ENCODE measurements around the gene USP48.
"Not testable (repeated sequence)": the region's sequence is repeated elsewhere in the genome, so short reads cannot be mapped to it uniquely, and the experiment has no call there.

USP48 gene

DNA sequence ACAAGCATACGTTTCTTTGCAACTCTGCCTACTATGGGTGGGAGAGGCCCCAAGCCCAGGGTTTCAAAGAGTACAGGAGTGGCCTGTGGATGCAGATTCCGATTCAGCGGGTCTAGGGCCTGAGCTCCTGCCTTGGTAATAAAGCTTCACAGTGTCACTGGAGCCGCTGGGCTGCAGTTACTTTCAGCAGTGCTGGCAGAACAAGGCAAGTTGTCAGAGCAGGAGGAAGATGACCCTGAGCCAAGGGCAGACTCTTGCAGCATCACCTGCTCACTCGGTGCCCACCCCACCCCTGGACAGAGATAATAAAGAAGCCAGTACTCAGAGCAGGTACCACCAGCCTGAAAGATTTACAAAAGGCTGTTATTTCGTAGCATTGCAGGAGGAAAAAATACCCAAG is 105.8 kb downstream of the USP48 start:
- H3K9ac ChIP-seq (ENCODE audit: low read depth, low read length), result no peak overlapping the region
- no peak overlapping the region for H3K4me3 ChIP-seq (ENCODE audit: low read depth, low read length)
- no peaks in the 10 kb centered on the region for H3K27me3 ChIP-seq (ENCODE audit: control insufficient read depth, insufficient read depth, low read length)
- H3K36me3 ChIP-seq (ENCODE audit: control insufficient read depth, insufficient read depth, low read length), result no peaks in the 10 kb centered on the region
- H3K9me3 ChIP-seq (ENCODE audit: control insufficient read depth, insufficient read depth, low read length), result no peaks in the 10 kb centered on the region
- H3K4me1 ChIP-seq (ENCODE audit: control insufficient read depth, insufficient read depth, low read length), result no peaks in the 10 kb centered on the region

DNA sequence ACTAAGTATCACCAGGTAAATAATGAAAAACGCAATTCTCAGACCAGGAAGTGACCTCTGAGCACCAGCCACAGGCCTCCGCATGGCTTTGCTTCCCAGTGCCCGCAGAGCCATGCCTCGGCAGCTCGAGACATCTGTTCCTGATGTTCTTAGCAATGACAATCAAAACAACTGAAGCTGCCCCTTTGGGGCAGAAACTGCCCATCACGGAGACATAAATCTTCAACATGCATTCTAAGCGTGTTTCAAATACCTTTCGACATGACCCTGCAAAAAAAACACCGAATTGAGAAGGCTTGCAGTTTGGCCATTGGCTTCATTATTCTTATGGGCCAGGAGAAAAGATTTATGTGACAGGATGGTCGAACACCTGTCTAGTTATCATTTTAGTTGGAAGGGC is 108.0 kb downstream of the USP48 start:
- H3K9ac ChIP-seq (ENCODE audit: low read depth, low read length), result no peak overlapping the region
- no peaks in the 10 kb centered on the region for H3K4me1 ChIP-seq (ENCODE audit: control insufficient read depth, insufficient read depth, low read length)
- H3K9me3 ChIP-seq (ENCODE audit: control insufficient read depth, insufficient read depth, low read length), result no peaks in the 10 kb centered on the region
- H3K27me3 ChIP-seq (ENCODE audit: control insufficient read depth, insufficient read depth, low read length), result peaks cover 6% of the 10 kb centered on the region
- H3K36me3 ChIP-seq (ENCODE audit: control insufficient read depth, insufficient read depth, low read length), result no peaks in the 10 kb centered on the region
- H3K4me3 ChIP-seq (ENCODE audit: low read depth, low read length), result no peak overlapping the region

DNA sequence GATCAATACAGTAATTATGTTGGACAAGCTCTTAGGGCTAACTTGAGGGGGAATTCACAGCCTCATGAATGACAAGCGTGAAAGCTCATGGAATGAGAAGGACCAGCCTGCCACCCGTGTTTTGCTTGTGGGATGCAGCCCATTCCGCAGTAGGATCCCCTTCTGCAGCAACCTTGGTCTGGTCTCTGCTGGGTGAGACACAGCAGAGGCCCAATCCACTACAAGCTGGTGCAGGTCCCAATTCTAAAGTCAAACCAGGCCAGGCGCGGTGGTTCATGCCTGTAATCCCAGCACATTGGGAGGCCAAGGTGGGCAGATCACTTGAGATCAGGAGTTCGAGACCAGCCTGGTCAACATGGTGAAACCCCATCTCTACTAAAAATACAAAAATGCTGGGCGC is 109.1 kb downstream of the USP48 start:
- H3K9ac ChIP-seq (ENCODE audit: low read depth, low read length); H3K9me3 ChIP-seq (ENCODE audit: control insufficient read depth, insufficient read depth, low read length); H3K27me3 ChIP-seq (ENCODE audit: control insufficient read depth, insufficient read depth, low read length); H3K4me3 ChIP-seq (ENCODE audit: low read depth, low read length); H3K36me3 ChIP-seq (ENCODE audit: control insufficient read depth, insufficient read depth, low read length); H3K4me1 ChIP-seq (ENCODE audit: control insufficient read depth, insufficient read depth, low read length): not testable (repeated sequence)

DNA sequence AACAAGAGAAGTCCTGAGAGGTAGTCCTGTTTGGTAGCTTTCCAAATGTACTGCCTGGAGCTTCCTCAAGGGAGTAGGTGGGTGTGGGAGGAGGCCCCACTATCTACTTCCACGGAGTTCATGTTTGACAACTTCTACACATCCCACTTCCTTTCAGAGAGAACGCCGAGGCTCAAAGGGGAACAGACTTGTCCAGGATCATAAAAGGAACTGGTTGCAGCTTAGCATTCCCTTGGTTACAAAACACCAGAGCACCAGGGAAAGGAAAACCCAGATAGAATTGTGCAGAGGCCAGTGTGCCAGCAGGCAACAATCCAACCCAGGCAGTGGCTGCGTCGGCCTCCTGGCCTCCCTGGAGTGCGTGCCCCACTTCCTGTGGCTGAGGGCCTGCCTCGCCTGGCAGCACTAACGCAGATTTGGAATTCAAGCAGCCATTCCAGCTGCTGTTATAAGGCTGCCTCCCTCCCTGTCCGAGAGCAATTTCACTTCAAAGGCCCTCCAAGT is 109.6 kb downstream of the USP48 start:
- Histone ChIP-seq H3K27me3 (ENCODE audit: control insufficient read depth, insufficient read depth, low read length) (peaks cover 6% of the 10 kb centered on the region), H3K9ac (ENCODE audit: low read depth, low read length) (no peak overlapping the region), H3K36me3 (ENCODE audit: control insufficient read depth, insufficient read depth, low read length) (no peaks in the 10 kb centered on the region), H3K4me3 (ENCODE audit: low read depth, low read length) (no peak overlapping the region), H3K4me1 (ENCODE audit: control insufficient read depth, insufficient read depth, low read length) (no peaks in the 10 kb centered on the region), H3K9me3 (ENCODE audit: control insufficient read depth, insufficient read depth, low read length) (no peaks in the 10 kb centered on the region)

DNA sequence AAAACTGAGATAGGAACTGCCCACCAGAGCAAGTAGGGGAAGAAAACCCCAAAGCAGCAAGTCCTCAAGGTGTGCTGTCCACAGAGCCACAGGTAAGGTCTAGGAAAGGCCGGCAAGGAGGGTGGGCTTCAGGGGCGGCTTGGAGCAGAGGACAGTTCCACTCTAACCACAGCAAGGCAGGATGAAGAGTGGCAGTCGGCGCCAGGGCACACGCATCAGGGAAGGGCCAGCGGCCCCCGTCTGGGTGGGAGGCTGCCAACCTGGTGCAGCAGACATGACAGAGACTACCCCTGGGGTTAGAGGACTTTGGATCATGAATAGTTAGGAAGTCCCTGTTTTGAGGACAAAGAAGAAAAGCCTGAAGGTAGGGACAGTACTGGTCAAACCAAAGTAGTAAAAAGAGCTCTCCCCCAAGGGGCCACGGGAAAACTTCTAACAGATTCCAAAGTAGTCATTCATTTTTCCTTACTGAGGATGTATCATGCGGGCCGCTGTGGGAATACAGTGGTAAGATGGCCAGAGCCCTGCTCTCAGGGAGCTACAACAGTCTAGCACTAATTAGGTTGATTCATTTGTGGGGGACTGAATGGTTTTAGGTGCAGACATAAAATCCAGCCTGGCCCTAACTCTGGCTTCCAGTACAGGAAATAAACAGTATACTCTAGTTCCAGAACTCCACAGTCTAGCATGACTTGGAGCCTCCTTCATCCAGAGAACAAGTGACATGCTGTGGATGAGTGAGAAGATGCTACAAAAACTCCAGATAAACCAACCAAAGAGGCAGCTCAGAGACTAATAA is 110.3 kb downstream of the USP48 start:
- H3K36me3 ChIP-seq (ENCODE audit: control insufficient read depth, insufficient read depth, low read length), result no peaks in the 10 kb centered on the region
- peaks cover 12% of the 10 kb centered on the region for H3K27me3 ChIP-seq (ENCODE audit: control insufficient read depth, insufficient read depth, low read length)
- no peaks in the 10 kb centered on the region for H3K4me1 ChIP-seq (ENCODE audit: control insufficient read depth, insufficient read depth, low read length)
- H3K4me3 ChIP-seq (ENCODE audit: low read depth, low read length), result no peak overlapping the region
- H3K9ac ChIP-seq (ENCODE audit: low read depth, low read length), result no peak overlapping the region
- H3K9me3 ChIP-seq (ENCODE audit: control insufficient read depth, insufficient read depth, low read length), result no peaks in the 10 kb centered on the region

DNA sequence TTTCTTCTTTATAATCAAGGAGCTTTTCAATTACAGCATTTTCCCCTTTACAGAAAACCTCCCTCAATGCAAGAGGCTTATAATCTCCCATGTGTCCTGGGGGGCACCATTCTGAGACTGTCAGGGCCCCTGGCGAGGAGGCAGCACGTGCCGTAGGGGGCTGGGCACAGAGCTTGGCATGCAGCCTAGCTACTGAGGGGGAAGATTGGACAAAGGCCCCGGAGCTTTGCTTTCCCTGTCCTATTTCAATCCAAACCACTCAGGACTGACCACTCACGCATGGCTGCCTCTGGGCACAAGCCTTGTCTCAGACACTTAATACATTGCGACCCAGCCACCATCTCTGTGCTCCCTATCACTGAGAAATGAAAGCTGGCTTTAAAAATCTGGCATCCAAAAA is 111.0 kb downstream of the USP48 start:
- Histone ChIP-seq H3K9me3 (ENCODE audit: control insufficient read depth, insufficient read depth, low read length) (no peaks in the 10 kb centered on the region), H3K27me3 (ENCODE audit: control insufficient read depth, insufficient read depth, low read length) (peaks cover 15% of the 10 kb centered on the region), H3K4me1 (ENCODE audit: control insufficient read depth, insufficient read depth, low read length) (no peaks in the 10 kb centered on the region), H3K9ac (ENCODE audit: low read depth, low read length) (no peak overlapping the region), H3K4me3 (ENCODE audit: low read depth, low read length) (no peak overlapping the region), H3K36me3 (ENCODE audit: control insufficient read depth, insufficient read depth, low read length) (no peaks in the 10 kb centered on the region)

DNA sequence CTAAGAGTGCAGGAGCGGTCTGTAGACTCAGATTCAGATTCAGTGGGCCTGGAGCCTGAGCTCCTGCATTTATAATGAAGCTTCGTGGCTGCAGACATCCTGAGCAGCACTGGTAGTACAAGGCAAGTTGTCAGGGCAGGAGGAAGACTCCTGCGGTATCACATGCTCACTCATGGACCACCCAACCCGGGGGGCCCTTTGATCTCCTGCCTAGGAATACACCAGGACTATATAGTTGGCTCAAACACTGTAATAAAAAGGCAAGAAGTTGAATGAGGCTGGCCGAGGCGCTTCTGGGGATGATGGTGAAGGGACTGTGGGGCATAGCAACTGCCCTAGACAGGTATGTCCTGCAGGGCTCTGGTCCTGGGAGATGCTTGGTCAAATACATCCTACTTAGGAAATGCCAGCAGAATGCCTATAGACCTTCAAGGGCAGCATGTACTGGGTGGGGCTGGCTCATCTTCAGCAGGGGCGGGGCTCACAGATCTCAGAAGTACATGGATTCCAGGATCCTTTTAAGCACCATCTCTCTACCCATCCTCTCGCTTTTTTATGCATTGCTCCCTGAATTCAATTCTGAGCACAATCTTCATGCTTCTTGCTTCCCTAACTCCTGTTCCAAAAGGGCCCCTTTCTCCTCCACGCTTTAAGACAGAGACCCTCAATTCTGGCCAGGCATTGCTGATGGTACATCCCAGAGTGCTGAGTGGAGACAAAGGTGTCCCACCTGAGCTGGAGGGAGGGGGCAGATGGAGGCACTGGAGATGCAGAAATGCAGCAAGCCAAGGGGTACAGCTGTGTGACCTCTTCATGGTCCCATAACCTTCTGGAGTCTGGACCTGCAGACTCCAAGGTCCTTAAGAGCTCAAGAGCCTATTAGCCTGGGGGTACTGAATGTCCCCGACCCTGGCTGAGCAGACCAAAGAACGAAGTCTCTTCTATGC is 111.7 kb downstream of the USP48 start:
- Histone ChIP-seq H3K27me3 (ENCODE audit: control insufficient read depth, insufficient read depth, low read length) (peaks cover 15% of the 10 kb centered on the region), H3K9me3 (ENCODE audit: control insufficient read depth, insufficient read depth, low read length) (no peaks in the 10 kb centered on the region), H3K9ac (ENCODE audit: low read depth, low read length) (no peak overlapping the region), H3K4me3 (ENCODE audit: low read depth, low read length) (no peak overlapping the region), H3K4me1 (ENCODE audit: control insufficient read depth, insufficient read depth, low read length) (no peaks in the 10 kb centered on the region), H3K36me3 (ENCODE audit: control insufficient read depth, insufficient read depth, low read length) (no peaks in the 10 kb centered on the region)

DNA sequence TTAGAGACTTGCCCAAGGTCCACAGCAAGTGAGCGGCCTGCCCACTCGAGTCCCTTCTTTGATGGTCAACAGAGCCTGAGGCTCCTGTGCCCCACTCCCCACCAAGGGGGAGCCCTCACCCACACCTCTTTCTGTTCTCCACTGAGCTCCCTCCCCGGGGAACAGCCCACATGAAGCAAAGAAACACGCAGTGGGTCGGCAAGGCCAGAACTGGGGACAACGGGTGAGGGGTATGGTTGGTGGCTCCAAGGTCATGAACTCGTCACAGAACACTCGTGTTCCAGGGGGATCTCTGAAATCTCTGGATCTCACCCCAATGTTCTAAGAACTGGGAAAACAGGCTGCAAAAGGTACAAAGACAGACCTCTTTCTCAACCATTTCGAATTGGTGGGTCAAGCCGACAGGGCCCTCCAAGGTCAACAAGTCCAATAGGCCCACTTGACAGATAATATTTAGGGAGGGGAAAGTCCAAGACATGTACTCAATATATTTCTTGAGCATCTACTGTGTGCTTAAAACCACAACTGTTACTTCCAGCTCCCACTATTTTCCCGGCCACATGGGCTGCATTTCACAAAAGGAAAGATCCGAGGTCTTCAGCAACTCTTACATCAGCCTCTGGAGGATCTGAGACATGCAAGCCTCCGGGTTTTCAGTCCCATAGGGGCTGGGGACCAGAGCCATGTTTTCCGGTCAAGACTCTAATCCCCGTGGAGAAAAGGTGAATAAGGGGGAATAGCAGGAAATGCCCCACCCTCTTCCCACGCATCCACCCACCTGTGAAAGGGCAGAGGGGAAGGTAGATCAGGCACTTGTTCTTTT is 112.7 kb downstream of the USP48 start:
- Histone ChIP-seq H3K4me1 (ENCODE audit: control insufficient read depth, insufficient read depth, low read length) (no peaks in the 10 kb centered on the region), H3K4me3 (ENCODE audit: low read depth, low read length) (peak overlapping the region; percentile 66), H3K9me3 (ENCODE audit: control insufficient read depth, insufficient read depth, low read length) (no peaks in the 10 kb centered on the region), H3K36me3 (ENCODE audit: control insufficient read depth, insufficient read depth, low read length) (no peaks in the 10 kb centered on the region), H3K27me3 (ENCODE audit: control insufficient read depth, insufficient read depth, low read length) (peaks cover 15% of the 10 kb centered on the region), H3K9ac (ENCODE audit: low read depth, low read length) (peak overlapping the region; percentile 40)

DNA sequence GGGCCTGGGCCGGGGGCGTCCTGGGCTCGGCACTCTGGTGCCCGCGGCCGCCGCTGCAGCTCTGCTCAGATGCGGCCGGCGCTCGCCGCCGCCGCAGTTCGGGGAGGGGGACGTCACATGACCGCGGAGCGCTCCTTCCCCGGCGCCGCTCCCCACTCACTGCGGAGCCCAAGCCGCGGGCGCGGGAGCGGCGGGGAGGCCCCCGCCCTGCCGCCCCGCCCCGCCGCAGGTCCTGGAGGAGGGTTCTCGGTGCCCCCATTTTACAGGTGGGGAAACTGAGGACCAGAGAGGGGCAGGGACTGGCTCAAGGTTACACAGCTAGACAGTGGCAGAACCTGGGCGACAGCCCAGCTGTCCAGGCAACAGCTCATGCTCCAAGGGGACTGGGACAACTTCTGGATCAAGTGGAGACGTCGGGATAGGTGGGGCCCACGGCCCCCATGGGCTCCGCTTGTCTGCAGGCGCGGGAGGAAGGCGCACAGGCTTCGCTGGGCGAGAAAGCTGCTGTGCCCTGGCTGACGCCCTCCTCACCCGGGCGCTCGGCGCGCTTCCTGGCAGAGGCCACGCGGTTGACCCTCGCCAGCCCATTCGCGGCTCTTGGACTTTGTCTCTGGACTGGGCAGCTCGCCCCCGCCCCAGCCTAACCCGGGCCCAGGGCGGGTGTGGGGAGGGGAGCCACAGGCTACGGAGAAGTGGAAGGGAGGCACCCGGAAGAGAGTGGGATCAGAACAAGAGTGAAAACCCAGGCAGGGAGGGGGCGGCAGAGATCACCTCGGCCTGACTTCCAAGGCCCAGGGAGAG is 113.5 kb downstream of the USP48 start, which contains the start of gene RAP1GAP:
RAP1GAP (minus strand) TSS at position 100 of the 801 bp plus-strand sequence. CDS start 49,325 bp downstream, outside the sequence.
- no peaks in the 10 kb centered on the region for H3K36me3 ChIP-seq (ENCODE audit: control insufficient read depth, insufficient read depth, low read length)
- H3K4me3 ChIP-seq (ENCODE audit: low read depth, low read length), result peak within 1 kb of the TSS; percentile 66
- H3K9ac ChIP-seq (ENCODE audit: low read depth, low read length), result peak within 1 kb of the TSS; percentile 51
- H3K4me1 ChIP-seq (ENCODE audit: control insufficient read depth, insufficient read depth, low read length), result no peaks in the 10 kb centered on the region
- peaks cover 15% of the 10 kb centered on the region for H3K27me3 ChIP-seq (ENCODE audit: control insufficient read depth, insufficient read depth, low read length)
- no peaks in the 10 kb centered on the region for H3K9me3 ChIP-seq (ENCODE audit: control insufficient read depth, insufficient read depth, low read length)

DNA sequence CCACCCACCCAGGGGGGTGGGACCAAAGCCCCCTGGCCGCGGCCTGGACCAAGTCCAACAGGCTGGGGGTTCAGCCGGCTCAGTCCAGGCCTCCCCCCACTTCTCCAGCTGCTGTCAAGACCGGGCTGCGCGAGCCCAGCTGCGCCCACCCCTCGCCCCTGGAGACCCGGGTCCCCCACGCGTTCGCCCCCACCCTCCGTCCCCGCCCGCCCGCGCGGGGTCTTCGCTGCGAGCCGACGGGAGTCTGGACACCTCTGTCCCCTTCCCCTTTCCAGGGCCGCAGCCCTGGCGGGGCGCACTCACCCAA is 114.0 kb downstream of the USP48 start:
- H3K9me3 ChIP-seq (ENCODE audit: control insufficient read depth, insufficient read depth, low read length), result no peaks in the 10 kb centered on the region
- no peaks in the 10 kb centered on the region for H3K36me3 ChIP-seq (ENCODE audit: control insufficient read depth, insufficient read depth, low read length)
- H3K4me1 ChIP-seq (ENCODE audit: control insufficient read depth, insufficient read depth, low read length), result no peaks in the 10 kb centered on the region
- peak overlapping the region; percentile 66 for H3K4me3 ChIP-seq (ENCODE audit: low read depth, low read length)
- H3K27me3 ChIP-seq (ENCODE audit: control insufficient read depth, insufficient read depth, low read length), result peaks cover 15% of the 10 kb centered on the region
- H3K9ac ChIP-seq (ENCODE audit: low read depth, low read length), result no peak overlapping the region
